ENCODE measurements around the gene CNTNAP2.
"Not testable (repeated sequence)": the region's sequence is repeated elsewhere in the genome, so short reads cannot be mapped to it uniquely, and the experiment has no call there.

Gene CNTNAP2

DNA sequence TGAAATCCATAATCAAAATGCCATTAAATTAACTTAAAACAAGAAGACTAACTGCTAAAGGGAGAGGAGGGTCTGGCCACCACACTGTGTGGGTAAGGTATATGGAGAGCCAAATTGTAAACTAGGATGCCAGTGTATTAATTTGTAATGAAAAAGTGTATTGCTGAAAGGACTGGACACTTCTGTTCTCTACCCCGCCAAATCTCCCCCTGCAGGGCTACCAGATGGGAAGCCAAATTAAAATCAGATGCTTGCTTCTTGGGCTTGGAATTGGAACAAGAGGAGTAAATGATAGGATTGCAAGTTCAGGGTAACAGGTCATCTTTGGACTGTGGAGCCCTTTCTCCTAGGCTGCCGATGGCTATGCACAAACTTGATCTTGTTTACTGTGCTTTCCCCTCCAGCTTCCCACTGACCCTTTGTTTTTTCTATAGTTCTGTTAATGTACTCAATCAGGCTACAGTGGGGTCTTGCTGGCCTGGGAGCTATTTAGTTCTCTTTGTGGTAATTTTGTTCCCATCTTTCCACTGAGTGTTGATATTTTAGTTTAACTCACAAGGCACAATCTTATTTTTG, 1541.9 kb downstream of the CNTNAP2 start:
- no peak for DNase-seq (ENCODE audit: low spot score)

- no peak for DNase-seq (ENCODE audit: low spot score)
Observed at GRCh38 chr7:147659036-147659995, 1542.7 kb downstream of the CNTNAP2 start.

DNA sequence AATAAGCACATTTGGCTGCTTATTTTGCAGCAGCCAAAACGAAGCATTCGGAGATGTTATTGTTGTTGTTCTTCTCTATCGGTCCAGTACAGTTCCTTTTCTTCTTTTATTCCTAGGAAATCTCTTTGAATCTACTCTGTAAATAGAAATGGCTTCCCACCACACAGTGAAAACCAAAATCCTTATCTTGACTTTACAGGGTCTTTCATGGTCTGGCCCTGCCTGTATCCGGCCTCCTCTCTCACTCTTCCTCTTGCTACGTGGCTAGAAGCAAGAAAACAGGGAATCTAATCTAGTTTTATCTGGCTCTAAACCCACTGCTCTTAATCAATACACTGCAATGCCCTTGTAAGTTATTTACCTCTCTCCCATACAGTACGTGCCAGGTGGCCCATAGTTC, 1547.9 kb downstream of the CNTNAP2 start:
- no peak for DNase-seq (ENCODE audit: low spot score)

DNA sequence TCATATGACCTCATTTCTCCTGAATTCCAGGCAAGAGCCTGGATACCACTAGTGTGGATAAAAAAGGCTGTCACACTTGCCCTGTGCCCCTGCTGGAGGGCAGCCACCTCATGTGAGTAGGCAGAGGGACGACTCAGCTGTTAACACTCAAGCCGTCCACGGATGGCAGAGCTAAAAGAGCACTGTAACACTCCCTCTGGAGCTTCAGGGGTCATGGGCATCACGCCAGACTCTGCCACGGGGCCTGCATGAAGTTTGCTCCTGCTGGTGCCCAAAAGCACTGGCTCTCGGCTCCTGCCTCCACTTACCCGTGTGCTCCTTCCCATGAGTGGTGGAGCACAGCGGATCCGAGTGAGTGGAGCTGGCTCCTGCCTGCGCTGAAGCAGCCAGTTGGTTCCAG, 1554.2 kb downstream of the CNTNAP2 start:
- DNase-seq (ENCODE audit: low spot score), result no peak

DNA sequence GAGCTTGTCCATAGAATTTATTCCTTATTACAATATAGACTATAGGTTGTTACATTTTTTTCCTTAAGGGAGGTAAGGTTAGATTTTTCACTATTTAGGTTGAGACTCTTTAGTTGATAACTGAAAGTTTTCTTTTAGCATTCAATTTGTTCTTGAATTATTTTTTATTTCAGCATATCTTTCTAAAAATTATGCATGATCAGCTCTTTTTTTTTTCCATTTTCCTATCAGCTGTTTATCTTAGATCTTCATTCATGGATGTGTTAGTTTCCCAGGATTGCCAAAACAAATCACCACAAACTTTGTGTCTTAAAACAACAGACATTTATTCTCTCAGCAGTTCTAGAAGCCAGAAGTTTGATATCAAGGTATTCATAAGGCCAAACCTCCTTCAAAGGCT, 1558.1 kb downstream of the CNTNAP2 start:
- DNase-seq (ENCODE audit: low spot score), result no peak

GRCh38 chr7:147678943-147679342, 1562.3 kb downstream of the CNTNAP2 start:
- no peak for DNase-seq (ENCODE audit: low spot score)

DNA sequence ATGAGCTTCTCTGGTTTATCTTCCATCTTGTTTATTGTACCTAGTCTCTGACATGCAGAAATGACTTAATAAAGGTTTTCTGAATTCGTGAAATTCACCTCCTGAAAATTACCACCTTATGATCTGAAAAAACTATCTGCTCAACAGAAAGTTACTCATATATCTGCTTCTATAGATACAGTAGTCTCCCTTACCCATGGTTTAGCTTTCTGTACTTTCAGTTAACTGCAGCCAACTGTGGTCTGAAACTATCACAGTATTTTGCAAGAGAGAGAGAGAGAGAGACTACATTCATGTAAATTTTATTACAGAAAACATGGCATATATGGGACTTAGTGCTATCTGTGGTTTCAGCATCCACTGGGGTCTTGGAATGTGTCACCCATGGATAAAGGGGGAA, 1564.9 kb downstream of the CNTNAP2 start:
- no peak for DNase-seq (ENCODE audit: low spot score)

GRCh38 chr7:147700702-147701101, 1584.1 kb downstream of the CNTNAP2 start:
- no peak for DNase-seq (ENCODE audit: low spot score)

GRCh38 chr7:147707926-147708325, 1591.3 kb downstream of the CNTNAP2 start:
- DNase-seq (ENCODE audit: low spot score), result no peak

GRCh38 chr7:147708871-147709270, 1592.3 kb downstream of the CNTNAP2 start:
- DNase-seq (ENCODE audit: low spot score), result no peak

DNA sequence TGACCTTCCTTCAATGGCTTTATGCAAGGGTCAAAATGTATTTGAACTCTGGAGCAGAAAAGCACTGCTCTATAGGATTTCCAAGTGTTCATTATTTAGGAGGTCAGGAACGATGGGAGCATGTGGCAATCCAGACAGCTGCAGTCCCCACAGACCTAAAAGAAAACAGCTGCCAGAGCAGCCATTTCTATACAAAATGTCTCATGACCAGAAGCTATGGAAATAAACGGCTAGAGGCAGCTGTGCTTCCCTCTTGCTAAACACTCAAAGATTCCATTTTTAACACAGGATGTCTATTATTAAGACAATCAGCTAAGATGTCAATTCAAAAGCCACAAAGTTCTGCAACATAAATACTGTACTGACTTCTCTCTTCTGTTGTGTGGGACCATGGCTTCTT, 1594.8 kb downstream of the CNTNAP2 start:
- DNase-seq (ENCODE audit: low spot score), result no peak

GRCh38 chr7:147721962-147722830, 1605.6 kb downstream of the CNTNAP2 start:
- no peak for DNase-seq (ENCODE audit: low spot score)

DNA sequence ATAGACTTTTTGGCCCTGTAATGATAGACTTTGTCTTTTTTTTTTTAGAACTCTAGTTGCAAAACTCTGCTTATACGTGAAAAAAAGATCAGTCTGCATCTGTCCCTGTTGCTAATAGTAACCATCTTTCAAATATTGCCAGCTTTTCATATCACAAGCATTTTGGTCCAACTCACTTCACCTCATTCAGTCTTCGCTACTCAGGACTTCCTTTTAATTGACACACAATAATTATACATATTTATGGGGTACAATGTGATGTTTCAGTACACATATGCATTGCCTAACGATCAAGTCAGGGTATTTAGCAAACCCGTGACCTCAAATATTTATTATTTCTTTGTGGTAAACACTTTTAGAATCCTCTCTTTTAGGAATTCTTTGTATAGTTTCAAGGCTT, 1606.9 kb downstream of the CNTNAP2 start:
- DNase-seq (ENCODE audit: low spot score), result no peak

- no peak for DNase-seq (ENCODE audit: low spot score)
Observed at GRCh38 chr7:147731311-147731710, 1614.7 kb downstream of the CNTNAP2 start.

DNA sequence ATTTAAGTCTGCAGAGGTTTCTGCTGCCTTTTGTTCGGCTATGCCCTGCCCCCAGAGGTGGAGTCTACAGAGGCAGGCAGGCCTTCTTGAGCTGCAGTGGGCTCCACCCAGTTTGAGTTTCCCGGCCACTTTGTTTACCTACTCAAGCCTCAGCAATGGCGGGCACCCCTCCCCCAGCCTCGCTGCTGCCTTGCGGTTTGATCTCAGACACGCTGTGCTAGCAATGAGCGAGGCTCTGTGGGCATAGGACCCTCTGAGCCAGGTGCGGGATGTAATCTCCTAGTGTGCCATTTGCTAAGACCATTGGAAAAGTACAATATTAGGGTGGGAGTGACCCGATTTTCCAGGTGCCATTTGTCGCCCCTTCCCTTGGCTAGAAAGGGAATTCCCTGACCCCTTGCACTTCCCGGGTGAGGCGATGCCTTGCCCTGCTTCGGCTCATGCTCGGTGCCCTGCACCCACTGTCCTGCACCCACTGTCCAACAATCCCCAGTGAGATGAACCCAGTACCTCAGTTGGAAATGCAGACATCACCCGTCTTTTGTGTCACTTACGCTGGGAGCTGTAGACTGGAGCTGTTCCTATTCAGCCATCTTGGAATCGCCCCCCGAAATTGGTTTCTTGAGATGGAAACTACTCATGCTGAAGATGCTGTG, 1621.1 kb downstream of the CNTNAP2 start:
- not testable (repeated sequence) for DNase-seq (ENCODE audit: low spot score)

DNA sequence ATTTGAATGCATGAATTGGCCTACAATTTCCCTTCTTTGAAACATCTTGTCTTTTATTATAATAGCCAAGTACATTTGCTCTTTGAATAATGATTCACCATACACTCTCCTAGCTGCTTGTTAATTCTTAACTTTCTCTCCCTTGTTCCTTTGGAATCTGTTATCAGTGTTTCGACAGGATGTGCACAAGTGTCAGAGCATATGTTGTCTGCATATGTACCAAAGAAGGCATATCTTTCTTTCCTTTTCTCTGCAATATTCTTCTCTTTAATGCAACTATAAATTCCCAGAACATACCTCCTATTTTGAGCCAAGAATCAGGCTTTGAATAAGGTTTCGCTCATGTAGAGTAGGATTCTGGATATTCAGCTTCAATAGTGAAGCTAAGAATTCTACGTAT, 1625.7 kb downstream of the CNTNAP2 start:
- no peak for DNase-seq (ENCODE audit: low spot score)

DNA sequence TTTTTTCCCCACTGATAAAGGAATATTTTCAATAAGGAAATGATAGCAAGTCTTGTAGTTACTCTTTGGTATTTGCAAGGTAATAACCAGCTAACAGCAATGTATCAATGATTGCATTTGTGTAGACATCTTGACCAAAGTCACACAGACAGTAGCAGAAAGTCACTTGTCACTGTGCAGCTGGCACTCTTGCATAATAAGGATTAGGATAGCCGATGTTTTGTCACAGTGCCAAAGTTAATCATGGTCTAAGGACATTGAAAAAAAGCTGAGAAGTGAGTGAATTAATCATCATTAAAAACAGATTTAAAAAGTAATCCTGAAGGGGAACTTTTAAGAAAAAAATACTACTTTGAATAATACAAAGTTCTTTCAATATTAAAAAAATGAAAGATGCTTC, 1639.7 kb downstream of the CNTNAP2 start:
- no peak for DNase-seq (ENCODE audit: low spot score)

- DNase-seq (ENCODE audit: low spot score), result no peak
Observed at GRCh38 chr7:147759327-147759943, 1642.8 kb downstream of the CNTNAP2 start.

- no peak for DNase-seq (ENCODE audit: low spot score)
Observed at GRCh38 chr7:147765301-147765700, 1648.7 kb downstream of the CNTNAP2 start.

DNA sequence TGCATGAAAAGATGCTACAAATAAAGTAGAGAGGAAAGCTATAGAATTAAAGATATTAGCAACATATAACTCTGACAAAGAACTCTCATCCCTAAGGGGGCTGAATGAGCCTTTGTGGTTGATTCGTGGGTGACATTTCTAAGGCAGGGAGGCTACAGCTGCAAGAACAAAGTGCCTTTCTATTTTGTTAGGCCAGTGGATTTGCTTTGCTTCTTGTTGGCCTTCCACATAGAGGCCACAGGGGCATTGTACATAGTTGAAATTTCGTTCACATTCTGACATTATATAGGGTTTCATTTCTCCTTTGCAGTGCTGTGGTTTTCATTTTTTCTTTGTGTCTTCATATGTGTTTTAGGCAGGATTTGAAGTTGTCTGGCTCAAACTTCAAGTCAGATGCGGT, 1654.7 kb downstream of the CNTNAP2 start:
- no peak for DNase-seq (ENCODE audit: low spot score)

DNA sequence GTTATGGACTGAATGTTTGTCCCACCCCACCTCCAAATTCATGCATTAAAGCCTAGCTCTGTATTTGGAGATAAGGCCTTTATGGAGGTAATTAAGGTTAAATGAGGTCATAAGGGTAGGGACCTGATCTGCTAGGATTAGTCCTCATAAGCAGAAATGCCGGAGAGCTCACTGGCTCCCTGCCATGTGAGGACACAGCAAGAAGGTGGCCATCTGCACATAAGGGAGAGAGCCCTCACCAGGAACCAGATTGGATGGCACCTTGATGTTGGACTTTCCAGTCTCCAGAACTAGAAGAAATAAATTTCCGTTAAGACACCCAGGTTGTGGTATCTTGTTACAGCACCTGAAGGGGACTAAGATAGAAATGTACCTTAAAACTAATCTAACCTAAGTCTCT, 1657.9 kb downstream of the CNTNAP2 start:
- no peak for DNase-seq (ENCODE audit: low spot score)

Data from AG08395 (cell line).